Stimulated activated CD8-positive, alpha-beta memory T cell treated with anti-CD3 and anti-CD28 coated beads, Interleukin-4, amount 100 ng/mL, for 24 hours (primary cell): ENCODE data around the gene CHD5.

Source experiments
- DNase-seq: peaks from one replicate; pipeline ENCODE4 v3.0.0-alpha.2; 2020; ENCODE audit warnings: low read depth

The CHD5 gene

GRCh38 chr1:6111571-6111970 lies 68.5 kb downstream of the CHD5 start:
- no peak for DNase-seq

- DNase-seq = no peak
Observed at GRCh38 chr1:6110326-6110725, 69.8 kb downstream of the CHD5 start.

DNA sequence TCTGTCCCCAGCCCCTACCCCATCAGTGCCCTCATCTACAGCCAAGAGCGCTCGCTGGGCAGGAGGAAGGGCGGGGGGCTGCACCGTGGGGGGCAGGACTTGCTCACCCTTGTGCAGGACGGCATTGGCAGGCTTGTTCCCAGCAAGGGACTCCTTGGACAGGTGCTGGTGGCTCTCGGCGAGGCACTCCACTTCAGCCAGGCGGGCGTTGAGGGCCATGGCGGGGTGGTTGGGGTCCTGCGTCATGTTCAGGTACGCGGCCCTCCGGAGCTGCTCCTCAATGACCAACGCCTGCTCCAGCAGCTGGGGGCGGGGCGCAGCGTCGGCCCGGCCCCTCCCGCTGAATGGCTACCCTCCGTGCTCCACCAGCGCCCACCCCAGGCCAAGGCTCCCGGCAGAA lies 70.4 kb downstream of the CHD5 start:
- no peak for DNase-seq

GRCh38 chr1:6108937-6109614 lies 71.0 kb downstream of the CHD5 start:
- DNase-seq = peak; percentile 22

DNA sequence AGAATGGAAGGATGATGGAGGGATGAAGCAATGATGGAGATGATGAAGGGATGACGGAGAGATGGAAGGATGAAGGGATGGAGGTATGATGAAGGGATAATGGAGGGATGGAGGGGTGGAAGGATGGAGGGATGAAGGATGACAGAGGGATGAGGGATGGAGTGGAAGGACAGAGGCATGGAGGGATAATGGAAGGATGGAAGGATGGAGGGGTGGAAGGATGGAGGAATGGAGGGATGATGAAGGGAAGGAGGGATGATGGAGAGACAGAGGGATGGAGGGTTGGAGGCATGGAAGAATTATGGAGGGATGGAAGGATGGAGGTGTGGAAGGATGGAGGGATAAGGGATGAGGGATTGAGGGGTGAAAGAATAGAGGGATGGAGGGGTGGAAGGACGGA lies 71.6 kb downstream of the CHD5 start:
- no peak for DNase-seq

DNA sequence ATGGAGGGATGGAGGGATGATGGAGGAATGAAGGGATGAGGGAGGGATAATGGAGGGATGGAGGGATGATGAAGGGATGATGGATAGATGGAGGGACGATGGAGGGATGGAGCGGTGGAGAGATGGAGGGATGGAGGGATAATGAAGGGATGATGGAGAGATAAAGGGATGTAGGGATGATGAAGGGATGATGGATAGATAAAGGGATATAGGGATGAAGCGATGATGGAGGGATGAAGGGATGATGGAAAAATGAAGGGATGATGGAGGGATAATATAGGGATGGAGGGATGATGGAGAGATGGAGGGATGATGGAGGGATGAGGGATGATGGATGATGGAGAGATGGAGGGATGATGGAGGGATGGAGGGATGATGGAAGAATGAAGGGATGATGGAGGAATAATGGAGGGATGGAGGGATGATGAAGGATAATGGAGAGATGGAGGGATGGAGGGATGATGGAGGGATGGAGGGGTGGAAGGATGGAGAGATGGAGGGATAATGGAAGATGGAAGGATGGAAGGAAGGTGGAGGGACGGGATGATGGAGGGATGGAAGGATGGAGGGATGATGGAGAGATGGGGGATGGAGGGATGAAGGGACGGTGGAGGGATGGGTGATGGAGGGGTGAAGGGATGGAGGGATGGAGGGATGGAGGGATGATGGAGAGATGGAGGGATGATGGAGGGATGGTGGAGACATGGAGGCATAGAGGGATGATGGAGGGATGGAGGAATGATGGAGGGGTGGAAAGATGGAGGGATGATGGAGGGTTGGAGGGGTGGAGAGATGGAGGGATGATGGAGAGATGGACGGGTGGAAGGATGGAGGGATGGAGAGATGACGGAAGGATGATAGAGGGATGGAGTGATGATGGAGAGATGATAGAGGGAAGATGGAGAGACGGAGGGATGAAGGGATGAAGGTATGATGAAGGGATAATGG lies 72.4 kb downstream of the CHD5 start:
- no peak for DNase-seq

- DNase-seq = no peak
Observed at GRCh38 chr1:6106977-6107376, 73.1 kb downstream of the CHD5 start.

DNA sequence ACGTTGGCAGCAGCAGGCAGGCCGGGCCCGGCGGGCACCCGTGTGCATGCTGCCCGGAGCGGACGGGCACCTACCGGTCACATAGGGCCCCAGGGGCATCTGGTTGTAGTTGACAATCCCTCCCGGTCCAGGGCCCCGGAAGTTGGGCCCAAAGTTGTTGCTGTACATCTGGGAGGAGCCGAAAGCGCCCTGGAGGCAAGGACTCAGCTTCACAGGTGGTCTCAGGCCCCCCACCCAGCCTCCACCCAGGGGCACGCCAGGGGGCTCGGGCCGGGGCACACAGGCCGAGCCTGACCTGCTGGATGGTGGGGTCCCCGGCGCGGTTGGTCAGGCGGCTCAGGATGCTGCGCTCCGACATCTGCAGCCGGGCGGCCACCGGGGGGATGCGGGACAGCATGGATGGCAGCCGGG lies 73.8 kb downstream of the CHD5 start:
- no peak for DNase-seq

GRCh38 chr1:6105763-6106162 lies 74.4 kb downstream of the CHD5 start:
- no peak for DNase-seq

DNA sequence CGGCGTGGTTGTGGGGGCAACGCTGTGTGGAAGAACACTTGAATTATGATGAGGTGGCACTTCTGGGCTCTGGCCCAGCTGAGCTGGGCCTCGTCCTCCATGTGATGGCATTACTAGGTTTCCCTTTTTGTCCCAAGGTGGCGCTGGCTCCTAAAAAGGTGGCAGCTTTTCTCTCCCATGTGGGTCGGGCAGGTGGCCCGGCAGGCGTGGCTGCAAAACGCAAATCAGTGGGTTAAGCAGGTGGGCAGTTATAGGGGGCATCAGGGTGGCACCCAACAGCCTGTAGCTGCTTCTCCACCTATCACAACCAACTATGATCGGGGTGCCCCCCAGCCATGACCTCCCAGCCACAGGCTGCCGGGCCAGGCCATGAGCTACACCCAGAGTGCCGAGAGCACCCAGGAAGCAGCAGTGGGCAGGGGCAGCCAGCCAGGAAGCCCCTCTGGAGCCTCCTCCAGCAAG lies 74.9 kb downstream of the CHD5 start:
- DNase-seq = no peak

GRCh38 chr1:6104631-6105030 lies 75.5 kb downstream of the CHD5 start:
- no peak for DNase-seq

GRCh38 chr1:6103854-6104530 lies 76.1 kb downstream of the CHD5 start:
- DNase-seq = no peak

GRCh38 chr1:6103111-6103853 lies 76.8 kb downstream of the CHD5 start:
- DNase-seq = no peak

DNA sequence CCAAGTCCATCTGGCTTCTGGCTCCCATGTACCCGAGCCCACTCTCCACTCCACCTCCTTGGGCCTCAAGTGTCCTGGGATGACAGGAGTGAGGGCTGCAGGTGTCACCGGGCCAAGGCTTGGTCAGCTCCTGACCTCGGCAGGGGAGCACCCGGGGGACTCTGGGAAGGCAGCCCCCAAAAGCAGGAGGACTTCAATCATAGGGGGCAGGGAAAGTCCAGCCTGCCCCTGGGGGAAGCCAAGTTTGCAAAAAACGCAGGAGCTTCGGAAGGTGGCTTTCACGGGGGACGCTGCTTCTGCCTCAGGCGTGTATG lies 77.6 kb downstream of the CHD5 start:
- DNase-seq = no peak

DNA sequence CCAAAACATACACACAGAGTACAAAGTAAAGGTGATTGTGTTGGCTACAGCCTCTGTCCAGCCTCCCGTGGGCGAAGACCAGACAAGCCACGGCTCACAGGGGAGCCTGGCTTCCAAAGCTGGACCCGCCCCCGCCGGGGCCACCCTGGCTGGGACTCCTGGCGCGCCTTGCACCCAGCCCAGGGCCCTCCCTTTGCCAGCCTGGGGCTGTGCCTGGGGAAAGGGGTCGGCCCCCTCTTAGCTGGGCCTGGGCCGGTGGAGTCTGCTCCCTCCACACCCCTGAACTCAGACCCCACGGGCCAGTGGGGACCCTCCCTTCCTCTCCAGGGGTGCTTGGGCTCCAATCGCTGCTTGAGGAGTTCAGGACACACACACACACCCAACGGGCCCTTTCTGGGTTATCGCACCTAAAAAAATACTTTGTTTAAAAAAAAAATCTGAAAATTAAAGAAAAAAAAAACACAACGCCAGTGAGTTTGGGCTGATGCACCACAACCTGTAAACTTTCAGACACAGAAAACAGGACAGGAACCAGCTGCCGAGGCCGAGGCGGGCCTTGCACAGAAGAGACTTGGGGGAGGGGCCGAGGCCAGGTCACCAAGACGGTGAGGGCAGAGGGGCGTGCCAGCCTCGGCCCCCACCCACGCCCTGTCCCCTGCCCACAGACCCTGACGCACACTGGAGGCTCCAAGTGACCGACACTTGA lies 78.1 kb downstream of the CHD5 start:
- DNase-seq = no peak

GRCh38 chr1:6100861-6101783 lies 79.0 kb downstream of the CHD5 start:
- DNase-seq = no peak

- no peak for DNase-seq
Observed at GRCh38 chr1:6099787-6100765, 80.0 kb downstream of the CHD5 start.

- DNase-seq = no peak
Observed at GRCh38 chr1:6099297-6099696, 80.8 kb downstream of the CHD5 start.
